GF-D8 (cell line): ENCODE results near the gene PSKH1.
A peak's percentile ranks its signal among the peaks of the same experiment; 100 is the strongest.
"Not testable (repeated sequence)": the region's sequence is repeated elsewhere in the genome, so short reads cannot be mapped to it uniquely, and the experiment has no call there.

Experiments used
- DNase-seq: peaks from one replicate; lab custom pipeline; 2025; lab: John Stamatoyannopoulos, UW

Gene PSKH1

GRCh38 chr16:67924140-67924906, 31.3 kb downstream of the PSKH1 start:
- no peak for DNase-seq

- no peak for DNase-seq
Observed at GRCh38 chr16:67926181-67926750, 33.2 kb downstream of the PSKH1 start.

GRCh38 chr16:67927131-67927941, 34.3 kb downstream of the PSKH1 start:
- no peak for DNase-seq

- no peak for DNase-seq
Observed at GRCh38 chr16:67928147-67928546, 35.1 kb downstream of the PSKH1 start.

GRCh38 chr16:67928561-67929364, 35.7 kb downstream of the PSKH1 start:
- DNase-seq: peak; percentile 25

GRCh38 chr16:67930191-67930590, 37.1 kb downstream of the PSKH1 start:
- DNase-seq: no peak

GRCh38 chr16:67930678-67931211, 37.7 kb downstream of the PSKH1 start:
- DNase-seq: no peak

GRCh38 chr16:67931712-67932461, 38.8 kb downstream of the PSKH1 start, which contains the start of gene CTRL:
Gene CTRL (minus strand): TSS chr16:67931862. CDS start chr16:67931852, 10 bp downstream.
- DNase-seq: no peak

GRCh38 chr16:67932462-67932840, 39.4 kb downstream of the PSKH1 start:
- no peak for DNase-seq

GRCh38 chr16:67933805-67934204, 40.8 kb downstream of the PSKH1 start:
- no peak for DNase-seq

- DNase-seq: no peak
Observed at GRCh38 chr16:67934306-67935100, 41.4 kb downstream of the PSKH1 start.

GRCh38 chr16:67935101-67935401, 42.0 kb downstream of the PSKH1 start:
- no peak for DNase-seq

- DNase-seq: peak; percentile 73
Observed at GRCh38 chr16:67935402-67936123, 42.5 kb downstream of the PSKH1 start.

GRCh38 chr16:67936124-67936879, 43.2 kb downstream of the PSKH1 start, which contains the start of gene PSMB10:
Gene PSMB10 (minus strand): TSS chr16:67936850. CDS start chr16:67936749, 101 bp downstream.
- DNase-seq: peak; percentile 23

- peak; percentile 62 for DNase-seq
Observed at GRCh38 chr16:67936880-67937605, 44.0 kb downstream of the PSKH1 start.

GRCh38 chr16:67937713-67938112, 44.7 kb downstream of the PSKH1 start:
- DNase-seq: not testable (repeated sequence)

GRCh38 chr16:67939507-67940445, 46.7 kb downstream of the PSKH1 start:
- peak; percentile 6 for DNase-seq
